K562 (cell line): Measurements from ENCODE around the gene NUP107. TPM values are rescaled to one million over a fixed set of nuclear protein-coding genes. Genes with fewer than 3 reads are reported as not detected.

Source experiments
- ATAC-seq: fragments of 200-7000 bp; cut with Tn5 transposase; 3 replicates; pipeline ENCODE4 v1.9.1; 2020; ENCODE audit warnings: moderate library complexity
- BruUV-seq: library from RNA; stranded (reverse); fragments of 400-500 nt; replicated peaks from 2 replicates; lab custom pipeline; 2021; lab: Mats Ljungman, UMichigan
- CTCF ChIA-PET: fragments of 300-600 bp; formaldehyde crosslinking; extraction: SDS; loops from one replicate; lab custom pipeline; 2021; ENCODE audit warnings: low intra/inter-chr PET ratio; lab: Yijun Ruan, JAX
- POLR2A ChIA-PET: fragments of 300-600, 350-650 bp; sonication (Branson Sonifier 250); formaldehyde crosslinking; extraction: SDS; loops from one replicate; lab custom pipeline; 2021; ENCODE audit warnings: antibody characterized with exemption, inconsistent platforms; lab: Yijun Ruan, JAX
- DNase-seq, 4 experiments: peaks; one replicate each; pipeline versions ENCODE4 v3.0.0 to v3.0.0-alpha.2; 2011 to 2018; ENCODE audit warnings: low spot score in 3 of 4, mixed read lengths in 3 of 4; ENCODE audit errors: extremely low read depth in 1 of 4
- FAIRE-seq: peaks from 2 replicates; lab custom pipeline; 2011; peaks lifted over from hg19 to GRCh38; lab: Jason Lieb, UNC
- H2AFZ ChIP-seq: 2 replicates; pipeline ENCODE4 v1.6.0; 2011; ENCODE audit warnings: low read depth, low read length, control low read depth, inconsistent platforms
- H3K27ac ChIP-seq: fragments of 200-600 bp; 3 replicates; pipeline ENCODE4 v1.8.0; 2011; ENCODE audit warnings: low read depth, mild to moderate bottlenecking, control low read depth, inconsistent platforms, low read length, moderate library complexity, mixed read lengths; ENCODE audit errors: extremely low read depth
- H3K27me3 ChIP-seq, 2 experiments: fragments of 300-600 bp in 1 of 2; 2 replicates in 1 of 2; 3 replicates in 1 of 2; pipeline versions ENCODE4 v1.6.0 to v1.8.0; 2011; ENCODE audit warnings: inconsistent platforms in 2 of 2, low read length in 2 of 2, mild to moderate bottlenecking in 1 of 2, mixed read lengths in 1 of 2, moderate library complexity in 1 of 2; ENCODE audit not compliant: control insufficient read depth in 2 of 2, insufficient read depth in 2 of 2
- H3K36me3 ChIP-seq: fragments of 300-600 bp; 3 replicates; pipeline ENCODE4 v1.8.0; 2011; ENCODE audit warnings: mild to moderate bottlenecking, low read length, inconsistent platforms; ENCODE audit not compliant: control insufficient read depth, insufficient read depth
- H3K4me1 ChIP-seq, 2 experiments: fragments of 200-600 bp in 1 of 2; replicated peaks in 1 of 2; 2 replicates in 1 of 2; 3 replicates in 1 of 2; pipeline versions ENCODE4 v1.5.1 to v1.8.0; 2011; ENCODE audit warnings: inconsistent platforms in 2 of 2, low read length in 2 of 2, mild to moderate bottlenecking in 1 of 2, mixed read lengths in 1 of 2, moderate library complexity in 1 of 2; ENCODE audit not compliant: control insufficient read depth in 2 of 2, insufficient read depth in 2 of 2
- H3K4me2 ChIP-seq: 2 replicates; pipeline ENCODE4 v1.6.1; 2011; ENCODE audit warnings: low read length, control low read depth, inconsistent platforms, mixed read lengths; ENCODE audit not compliant: insufficient read depth
- H3K4me3 ChIP-seq: fragments of 200-600 bp; sonication (generic), shearing (Covaris generic); 2 replicates; pipeline ENCODE4 v1.5.1; 2016; ENCODE audit warnings: control low read depth, inconsistent platforms
- H3K79me2 ChIP-seq: fragments of 200-600 bp; 3 replicates; pipeline ENCODE4 v1.8.0; 2011; ENCODE audit warnings: low read length, inconsistent platforms; ENCODE audit not compliant: control insufficient read depth, insufficient read depth
- H3K9ac ChIP-seq, 2 experiments: 2 replicates each; pipeline versions ENCODE4 v1.6.0 to v1.6.1; 2011; ENCODE audit warnings: low read depth in 2 of 2, low read length in 2 of 2, control low read depth in 1 of 2, inconsistent platforms in 1 of 2, mild to moderate bottlenecking in 1 of 2, mixed read lengths in 1 of 2; ENCODE audit not compliant: insufficient read depth in 1 of 2
- H3K9me1 ChIP-seq: one replicate; pipeline ENCODE4 v1.6.0; 2011; ENCODE audit warnings: inconsistent platforms, mild to moderate bottlenecking, low read length, moderate library complexity; ENCODE audit not compliant: control insufficient read depth, insufficient read depth
- H3K9me3 ChIP-seq: replicated peaks from 2 replicates; pipeline ENCODE4 v1.5.1; 2011; ENCODE audit warnings: low read depth, low read length, inconsistent platforms; ENCODE audit not compliant: control insufficient read depth, insufficient read depth
- H4K20me1 ChIP-seq: replicated peaks from 2 replicates; pipeline ENCODE4 v1.6.1; 2011; ENCODE audit warnings: low read length, inconsistent platforms, mixed read lengths; ENCODE audit not compliant: control insufficient read depth, insufficient read depth
- ELF2 ChIP-seq: fragments of 250-450 bp; sonication (Bioruptor Pico); IDR thresholded peaks from 2 replicates; pipeline ENCODE4 v1.5.0; 2021; ENCODE audit warnings: mild to moderate bottlenecking
- HDAC6 ChIP-seq: IDR thresholded peaks from 2 replicates; pipeline ENCODE4 v1.6.1; 2012; ENCODE audit warnings: low read depth, mild to moderate bottlenecking, control low read depth, inconsistent platforms, low read length, moderate library complexity
- KDM2B ChIP-seq: fragments of 250-450 bp; sonication (Bioruptor Pico); IDR thresholded peaks from 2 replicates; pipeline ENCODE4 v1.8.0; 2021; ENCODE audit warnings: mild to moderate bottlenecking, moderate library complexity
- KDM5B ChIP-seq: fragments of 200-600 bp; sonication (generic); IDR thresholded peaks from 2 replicates; pipeline ENCODE4 v1.6.1; 2012; ENCODE audit warnings: low read depth, mild to moderate bottlenecking, moderate library complexity, low read length, control low read depth, inconsistent platforms; ENCODE audit not compliant: insufficient replicate concordance
- NR0B1 ChIP-seq: fragments of 450-650 bp; IDR thresholded peaks from one replicate; pipeline ENCODE4 v1.6.1; 2018; ENCODE audit warnings: mild to moderate bottlenecking, moderate library complexity; ENCODE audit not compliant: partially characterized antibody
- RHOXF2B ChIP-seq: fragments of 250-450 bp; sonication (Bioruptor Pico); conservative IDR thresholded peaks from 2 replicates; pipeline ENCODE4 v1.5.1; 2021
- SMAD1 ChIP-seq: fragments of 150-350 bp; IDR thresholded peaks from 2 replicates; pipeline ENCODE4 v1.6.1; 2014; ENCODE audit warnings: low read length, low read depth; ENCODE audit not compliant: partially characterized antibody
- SREBF1 ChIP-seq: fragments of 150-350 bp; IDR thresholded peaks from 2 replicates; pipeline ENCODE4 v1.6.1; 2014; ENCODE audit warnings: antibody characterized with exemption, low read depth, low read length, borderline replicate concordance
- TCF3 ChIP-seq: sonication (generic); formaldehyde crosslinking; IDR thresholded peaks from 2 replicates; pipeline ENCODE4 v1.4.0; 2020; ENCODE audit warnings: mild to moderate bottlenecking, missing genetic modification reagents
- ZFP30 ChIP-seq: fragments of 250-450 bp; sonication (Bioruptor Pico); IDR thresholded peaks from 2 replicates; pipeline ENCODE4 v1.8.0; 2022; ENCODE audit warnings: moderate library complexity, mild to moderate bottlenecking, inconsistent platforms, borderline replicate concordance
- ZNF668 ChIP-seq: fragments of 250-450 bp; sonication (Bioruptor Pico); IDR thresholded peaks from 2 replicates; pipeline ENCODE4 v1.8.0; 2022; ENCODE audit warnings: mild to moderate bottlenecking, inconsistent platforms
- WGBS: fragments of 100-300 bp; shearing (Covaris generic); methylation state at CpG from one replicate; pipeline ENCODE4 v1.1.6; 2016; ENCODE audit warnings: low coverage, mixed read lengths; ENCODE audit not compliant: insufficient coverage; ENCODE audit errors: missing lambda C conversion rate; 5-methylcytosine and 5-hydroxymethylcytosine counted together
- in situ Hi-C: fragments of 300-500 bp; cut with MboI; formaldehyde crosslinking; loops from 4 replicates; pipeline ENCODE4 v1.15.0; 2018; ENCODE audit warnings: inconsistent platforms, mixed read lengths
- intact Hi-C: fragments of 100-400 bp; cut with micrococcal nuclease; formaldehyde crosslinking; loops from 2 replicates; pipeline ENCODE4 v1.14.2; 2022
- polyA plus RNA-seq, 8 experiments: library from polyadenylated mRNA; depleted of rRNA in 4 of 8; stranded (reverse) in 5 of 8; unstranded in 3 of 8; fragments of >200 nt; fragmentation: Nextera tagmentation in 2 of 8; fragmentation: Illumina TruSeq in 1 of 8; extraction: Ambion mirVana in 2 of 8; extraction: Trizol in 1 of 8; gene quantifications; 2 replicates each; pipeline versions ENCODE4 v1.2.1 to v1.2.3, GENCODE V29; 2011 to 2014; ENCODE audit warnings: inconsistent platforms in 1 of 8, missing spikeins in 1 of 8
- total RNA-seq, 7 experiments: library from RNA; depleted of rRNA in 6 of 7; stranded (reverse); fragments of >200 nt in 6 of 7; fragmentation: Illumina TruSeq in 2 of 7; extraction: Trizol in 2 of 7; gene quantifications; 2 replicates each; pipeline versions ENCODE4 v1.2.1 to v1.2.3, GENCODE V29; 2011 to 2021; ENCODE audit warnings: low replicate concordance in 1 of 7
- TF ChIP-seq, protein P1 (sequence below): fragments of 450-650 bp; formaldehyde crosslinking; IDR thresholded peaks from 2 replicates; pipeline ENCODE4 v1.4.0; 2020; ENCODE audit warnings: mild to moderate bottlenecking, moderate library complexity

Gene NUP107
- total and polyA plus RNA-seq, 9 of the 15 experiments (the other 6 are each of a cell fraction or from before 2014, with no cell fraction given), result 129 to 277 (median 199) TPM

DNA sequence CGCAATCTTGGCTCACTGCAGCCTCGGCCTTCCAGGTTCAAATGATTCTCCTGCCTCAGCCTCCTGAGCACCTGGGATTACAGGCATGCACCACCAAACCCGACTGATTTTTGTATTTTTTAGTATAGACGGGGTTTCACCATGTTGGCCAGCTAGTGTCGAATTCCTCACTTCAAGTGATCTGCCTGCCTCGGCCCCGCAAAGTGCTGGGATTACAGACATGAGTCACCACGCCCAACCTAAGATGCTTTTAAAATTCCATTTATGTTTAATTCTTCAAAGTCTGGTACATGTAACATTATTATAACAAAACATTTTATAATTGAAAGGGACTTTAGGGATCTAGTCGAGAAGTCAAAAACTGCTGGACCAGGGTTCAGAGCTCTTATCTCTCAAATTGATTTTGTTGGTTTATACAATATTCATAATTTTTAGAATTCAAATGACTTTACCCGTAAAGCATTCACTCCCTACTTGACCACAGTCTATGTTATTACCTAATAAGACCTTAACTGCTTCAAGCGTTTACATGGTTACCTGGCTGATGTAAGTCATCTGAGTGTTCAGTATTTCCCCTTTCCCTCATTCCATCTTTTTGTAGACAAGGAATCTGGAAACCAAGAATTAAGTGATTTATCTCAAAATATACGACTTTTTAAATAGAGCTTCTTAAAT, 47.9 kb upstream of the NUP107 start:
- H3K79me2 ChIP-seq, result peaks cover 98% of the 10 kb centered on the region
- no peak overlapping the region for H3K4me2 ChIP-seq
- no peak overlapping the region for H2AFZ ChIP-seq
- FAIRE-seq, result no peak
- H3K4me1 ChIP-seq, result no peaks in the 10 kb centered on the region
- no peak for ATAC-seq
- in situ Hi-C loops, result no loop called here
- no peaks in the 10 kb centered on the region for H4K20me1 ChIP-seq
- no peak for DNase-seq
- H3K27ac ChIP-seq, result peak overlapping the region; percentile 24; the same call in 1 of the 3 replicates
- 78% methylated on average over 12 of the region's 12 CpGs for WGBS
- ChIA-PET POLR2A (interaction anchor here (0.7 to 1.1 kb wide), 2 partner anchors 10 to 145 kb away, joined by 3 to 4 read pairs; no protein-coding TSS in a partner anchor), CTCF (no interaction called here)
- H3K4me3 ChIP-seq, result no peak overlapping the region
- H3K9ac ChIP-seq, result no peak overlapping the region
- no peaks in the 10 kb centered on the region for H3K9me3 ChIP-seq
- intact Hi-C loops, result no loop called here
- no peaks in the 10 kb centered on the region for H3K27me3 ChIP-seq
- H3K36me3 ChIP-seq, result peaks cover 29% of the 10 kb centered on the region; the same call in 2 of the 3 replicates
- no peak for TF ChIP-seq ELF2
- no peak for TF ChIP-seq SREBF1
- TF ChIP-seq, protein P1, sequence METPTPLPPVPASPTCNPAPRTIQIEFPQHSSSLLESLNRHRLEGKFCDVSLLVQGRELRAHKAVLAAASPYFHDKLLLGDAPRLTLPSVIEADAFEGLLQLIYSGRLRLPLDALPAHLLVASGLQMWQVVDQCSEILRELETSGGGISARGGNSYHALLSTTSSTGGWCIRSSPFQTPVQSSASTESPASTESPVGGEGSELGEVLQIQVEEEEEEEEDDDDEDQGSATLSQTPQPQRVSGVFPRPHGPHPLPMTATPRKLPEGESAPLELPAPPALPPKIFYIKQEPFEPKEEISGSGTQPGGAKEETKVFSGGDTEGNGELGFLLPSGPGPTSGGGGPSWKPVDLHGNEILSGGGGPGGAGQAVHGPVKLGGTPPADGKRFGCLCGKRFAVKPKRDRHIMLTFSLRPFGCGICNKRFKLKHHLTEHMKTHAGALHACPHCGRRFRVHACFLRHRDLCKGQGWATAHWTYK (CRISPR knock-in tag), result no peak
- no peak for TF ChIP-seq KDM5B
- no peak for TF ChIP-seq NR0B1
- no peak for TF ChIP-seq SMAD1
- TF ChIP-seq TCF3 (CRISPR knock-in tag), result no peak
- no peak for TF ChIP-seq RHOXF2B (CRISPR knock-in tag)
- TF ChIP-seq HDAC6, result no peak
- no peak for TF ChIP-seq ZFP30 (CRISPR knock-in tag)
- TF ChIP-seq KDM2B, result no peak
- no peak for TF ChIP-seq ZNF668 (CRISPR knock-in tag)
- TF ChIP-seq, all 486 proteins: peak for 0
- BruUV-seq, result no TSS peak
- H3K9me1 ChIP-seq, result no peaks in the 10 kb centered on the region
